A172 (cell line): ENCODE measurements around the gene HTR3D. TPM values are rescaled to one million over a fixed set of nuclear protein-coding genes. Genes with fewer than 3 reads are reported as not detected.
"Not testable (repeated sequence)": the region's sequence is repeated elsewhere in the genome, so short reads cannot be mapped to it uniquely, and the experiment has no call there.

Source experiments
- DNase-seq: peaks from one replicate; pipeline ENCODE4 v3.0.0-alpha.2; 2015; ENCODE audit warnings: low spot score
- total RNA-seq: library from RNA; depleted of rRNA; stranded (reverse); fragments of >200 nt; shearing (Covaris generic); gene quantifications from 2 replicates; pipeline ENCODE4 v1.2.3, GENCODE V29; 2014

HTR3D gene
- total RNA-seq, 1 experiment from 2014 or later, result not detected

GRCh38 chr3:184015381-184016019 lies 16.0 kb upstream of the HTR3D start:
- no peak for DNase-seq

GRCh38 chr3:184016169-184016570 lies 15.4 kb upstream of the HTR3D start:
- DNase-seq, result no peak

GRCh38 chr3:184016811-184017671 lies 14.5 kb upstream of the HTR3D start:
- peak; percentile 51 for DNase-seq

DNA sequence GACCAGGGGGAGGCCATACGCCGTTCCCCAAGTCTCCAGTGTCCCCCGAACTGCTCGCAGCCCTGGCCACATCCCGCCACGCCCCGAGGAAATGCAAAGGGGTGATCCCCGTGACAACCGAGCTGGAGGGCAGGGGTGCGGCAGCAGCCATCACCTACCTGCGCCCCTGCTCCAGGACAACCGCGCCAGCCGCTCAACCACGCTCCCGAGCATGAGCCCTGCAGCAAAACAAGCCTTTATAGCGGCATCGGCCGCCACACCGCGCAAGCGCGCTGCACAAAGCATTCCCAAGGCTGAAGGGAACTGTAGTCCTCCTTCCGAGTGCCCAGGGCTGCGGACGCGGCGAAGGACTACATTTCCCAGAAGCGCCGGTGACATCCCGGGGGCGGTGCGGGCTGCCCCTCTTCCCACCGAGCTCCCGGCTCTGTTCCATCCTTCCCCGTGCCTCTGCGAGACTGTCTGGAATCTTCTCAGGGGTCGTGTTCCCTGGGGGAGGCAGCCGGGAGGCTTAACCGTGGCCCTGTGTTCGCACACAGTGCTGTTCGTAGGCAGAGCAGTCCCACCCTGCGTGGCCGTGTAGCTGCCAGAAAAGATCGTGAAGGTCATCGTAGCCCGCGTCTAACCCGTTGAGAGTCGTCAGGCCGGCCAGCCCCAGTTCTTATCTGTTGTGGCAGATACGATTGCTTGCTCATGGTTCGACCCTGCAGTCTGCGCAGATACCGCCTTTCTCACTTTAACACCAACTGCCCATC lies 13.7 kb upstream of the HTR3D start, which contains the start of gene ABCC5:
TSS of gene ABCC5 (minus strand) at position 213 of the 752 bp plus-strand sequence. CDS start 3,492 bp downstream, outside the sequence.
- DNase-seq, result peak; percentile 93

- no peak for DNase-seq
Measured at GRCh38 chr3:184018424-184018973, 13.0 kb upstream of the HTR3D start.

GRCh38 chr3:184022323-184022722 lies 9.2 kb upstream of the HTR3D start:
- DNase-seq, result no peak

GRCh38 chr3:184025256-184025655 lies 6.3 kb upstream of the HTR3D start:
- DNase-seq, result not testable (repeated sequence)

DNA sequence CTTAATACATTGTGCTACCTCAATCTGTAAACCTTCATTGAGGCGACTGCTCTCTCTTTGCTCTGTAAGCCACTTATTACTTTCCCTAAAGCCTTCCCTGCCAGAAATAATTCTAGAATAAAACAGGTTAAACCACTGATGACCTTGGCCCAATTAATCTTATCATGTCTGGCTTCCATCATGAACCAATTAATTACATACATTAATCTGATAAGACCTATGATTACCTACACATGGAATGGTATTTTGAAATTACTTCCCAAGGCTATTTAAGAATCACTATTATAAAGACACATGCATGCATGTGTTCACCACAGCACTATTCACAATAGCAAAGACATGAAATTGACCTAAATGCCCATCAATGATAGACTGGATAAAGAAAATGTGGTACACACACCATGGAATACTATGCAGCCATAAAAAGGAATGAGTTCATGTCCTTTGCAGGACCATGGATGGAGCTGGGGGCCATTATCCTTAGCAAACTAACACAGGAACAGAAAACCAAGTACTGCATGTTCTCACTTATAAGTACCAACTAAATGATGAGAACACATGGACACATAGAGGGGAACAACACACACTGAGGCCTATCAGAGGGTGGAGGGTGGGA lies 3.2 kb upstream of the HTR3D start:
- not testable (repeated sequence) for DNase-seq

GRCh38 chr3:184029443-184029842 lies 2.1 kb upstream of the HTR3D start:
- no peak for DNase-seq

- DNase-seq, result no peak
Measured at GRCh38 chr3:184030536-184030935, 1.0 kb upstream of the HTR3D start.

DNA sequence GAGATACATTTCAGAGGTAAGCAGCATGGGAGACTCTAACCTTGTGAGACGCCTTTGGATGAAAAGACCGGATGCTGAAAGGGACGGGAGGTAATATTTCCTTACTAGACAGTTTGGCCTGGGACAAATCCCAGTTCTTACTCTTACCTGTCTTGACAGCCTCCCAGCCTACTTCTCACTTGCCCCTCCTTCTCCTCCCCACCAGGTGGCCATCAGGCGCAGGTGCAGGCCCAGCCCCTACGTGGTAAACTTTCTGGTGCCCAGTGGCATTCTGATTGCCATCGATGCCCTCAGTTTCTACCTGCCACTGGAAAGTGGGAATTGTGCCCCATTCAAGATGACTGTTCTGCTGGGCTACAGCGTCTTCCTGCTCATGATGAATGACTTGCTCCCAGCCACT lies 6.3 kb downstream of the HTR3D start:
- no peak for DNase-seq

GRCh38 chr3:184038307-184038706 lies 6.8 kb downstream of the HTR3D start:
- DNase-seq, result not testable (repeated sequence)

- no peak for DNase-seq
Measured at GRCh38 chr3:184039414-184039813, 7.9 kb downstream of the HTR3D start.

DNA sequence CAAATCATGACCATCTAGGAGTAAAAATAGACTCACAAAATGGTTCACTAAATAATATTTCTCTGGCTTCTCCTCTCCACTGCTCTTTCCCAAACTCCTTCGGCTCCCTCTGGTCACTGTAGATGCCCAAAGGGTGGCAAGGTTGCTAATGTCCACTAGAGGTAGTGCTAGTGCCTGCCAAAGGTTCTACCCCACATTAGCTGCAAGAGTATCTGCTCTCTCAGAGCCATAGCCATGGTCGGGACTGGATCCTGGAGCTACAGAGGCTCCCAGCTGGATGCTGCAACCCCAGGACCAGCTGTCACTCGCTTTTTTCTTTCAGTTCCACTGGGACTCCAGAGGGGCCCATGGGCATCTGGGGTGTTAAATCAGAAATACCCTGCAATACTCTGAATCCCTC lies 8.5 kb downstream of the HTR3D start:
- DNase-seq, result peak; percentile 51

DNA sequence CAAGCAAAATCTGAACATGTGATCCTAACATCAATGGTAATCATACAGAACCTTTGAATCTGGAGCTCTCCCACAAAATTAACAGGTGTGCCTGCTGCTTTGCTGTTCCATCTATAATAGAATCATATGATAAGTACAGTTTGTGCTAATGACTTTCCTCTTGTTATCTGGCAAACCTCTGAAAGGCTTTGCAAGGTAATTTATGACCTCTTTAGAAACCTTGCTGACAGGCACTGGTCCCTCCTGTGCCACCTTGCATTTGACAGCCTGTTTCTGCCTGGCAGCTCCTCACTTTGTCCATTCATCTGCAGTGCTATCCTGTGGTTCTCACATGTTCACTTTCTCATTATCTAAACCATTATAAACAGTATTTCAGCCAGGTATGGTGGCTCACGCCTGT lies 11.1 kb downstream of the HTR3D start:
- no peak for DNase-seq

DNA sequence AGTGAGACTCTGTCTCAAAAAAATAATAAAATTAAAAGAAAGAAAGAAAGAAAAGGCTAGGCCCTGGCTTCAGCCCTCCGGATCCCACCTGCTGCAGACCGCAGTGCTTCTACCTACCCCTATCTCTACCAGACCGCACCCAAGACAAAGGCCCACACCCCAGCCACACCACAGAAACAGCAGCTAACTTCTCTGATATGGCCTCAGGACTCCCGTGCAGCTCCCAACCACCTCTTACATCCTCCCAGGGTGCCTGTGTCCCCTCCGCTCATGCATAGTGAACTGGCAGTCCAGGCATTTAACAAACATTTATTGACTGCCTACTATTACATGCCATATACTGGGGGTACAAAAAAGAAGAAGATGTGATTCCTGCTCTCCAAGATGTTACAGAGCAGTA lies 14.5 kb downstream of the HTR3D start:
- DNase-seq, result no peak

- no peak for DNase-seq
Measured at GRCh38 chr3:184050217-184050847, 18.8 kb downstream of the HTR3D start.

DNA sequence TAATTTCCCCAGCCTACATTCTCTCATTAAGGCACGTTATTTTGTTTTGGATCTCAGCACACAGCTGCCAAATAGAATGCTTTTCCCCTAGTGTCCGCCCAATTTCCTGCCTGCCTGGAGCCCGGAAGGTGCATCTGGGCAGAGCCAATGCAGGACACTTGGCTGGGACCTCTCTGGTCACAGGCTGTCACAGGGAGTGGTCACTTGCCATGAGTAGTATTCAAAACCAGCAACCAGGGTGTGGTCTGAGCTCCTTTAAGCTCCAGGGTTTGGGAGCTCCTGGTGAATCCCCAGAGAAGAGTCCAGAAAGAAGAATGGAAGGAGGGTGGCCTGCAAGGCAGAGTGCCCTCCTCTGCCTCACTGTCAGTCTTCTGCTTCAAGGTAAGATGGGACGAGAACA lies 21.2 kb downstream of the HTR3D start, which contains the start of gene HTR3C:
TSS of gene HTR3C (plus strand) at position 281 of the 400 bp plus-strand sequence. CDS start at position 315, 34 bp downstream.
- no peak for DNase-seq

- no peak for DNase-seq
Measured at GRCh38 chr3:184058029-184058428, 26.5 kb downstream of the HTR3D start.

DNA sequence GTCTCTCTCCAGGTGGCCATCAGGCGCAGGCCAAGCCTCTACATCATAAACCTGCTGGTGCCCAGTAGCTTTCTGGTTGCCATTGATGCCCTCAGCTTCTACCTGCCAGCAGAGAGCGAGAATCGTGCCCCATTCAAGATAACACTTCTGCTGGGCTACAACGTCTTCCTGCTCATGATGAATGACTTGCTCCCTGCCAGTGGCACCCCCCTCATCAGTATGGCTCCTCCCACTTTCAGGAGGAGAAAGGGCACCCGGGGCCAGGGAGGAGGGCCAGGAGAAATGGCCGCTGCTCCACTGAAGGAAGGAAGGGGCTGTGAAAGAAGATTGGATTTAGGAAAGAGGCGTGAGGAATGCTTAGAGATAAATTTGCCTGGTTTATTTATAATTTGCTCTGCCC lies 27.9 kb downstream of the HTR3D start:
- no peak for DNase-seq

GRCh38 chr3:184062637-184063036 lies 31.1 kb downstream of the HTR3D start:
- no peak for DNase-seq
